Suprapubic skin (tissue), 4 donors: Measurements from ENCODE around the gene NME7. TPM values are rescaled to one million over a fixed set of nuclear protein-coding genes. Genes with fewer than 3 reads are reported as not detected.
"Not testable (repeated sequence)": the region's sequence is repeated elsewhere in the genome, so short reads cannot be mapped to it uniquely, and the experiment has no call there.

Experiments
- DNase-seq, 2 donors: peaks; one replicate each; pipeline ENCODE4 v3.0.0-alpha.2; 2019; ENCODE audit warnings: low spot score in 2 of 2
- H3K27ac ChIP-seq: fragments of 200-600 bp; sonication (generic); one replicate; pipeline ENCODE4 v1.5.1; 2019
- H3K27me3 ChIP-seq: fragments of 200-600 bp; sonication (generic); one replicate; pipeline ENCODE4 v1.5.1; 2019
- H3K36me3 ChIP-seq: fragments of 200-600 bp; sonication (generic); one replicate; pipeline ENCODE4 v1.5.1; 2019
- H3K4me1 ChIP-seq: fragments of 200-600 bp; sonication (generic); one replicate; pipeline ENCODE4 v1.5.1; 2019
- H3K4me3 ChIP-seq: fragments of 200-600 bp; sonication (generic); one replicate; pipeline ENCODE4 v1.5.1; 2019; ENCODE audit warnings: mild to moderate bottlenecking
- H3K9me3 ChIP-seq: fragments of 200-600 bp; sonication (generic); one replicate; pipeline ENCODE4 v1.5.1; 2019
- EP300 ChIP-seq: sonication (generic); formaldehyde crosslinking; IDR thresholded peaks from one replicate; pipeline ENCODE4 v1.6.1; 2017; ENCODE audit warnings: antibody characterized with exemption
- POLR2A ChIP-seq, 2 donors: fragments of 450-650 bp; IDR thresholded peaks; one replicate each; pipeline ENCODE4 v1.6.1; 2017; ENCODE audit warnings: antibody characterized with exemption in 2 of 2, mild to moderate bottlenecking in 2 of 2, moderate library complexity in 2 of 2
- POLR2AphosphoS5 ChIP-seq, 3 donors: sonication (generic); formaldehyde crosslinking; IDR thresholded peaks; one replicate each; pipeline ENCODE4 v1.6.1; 2017; ENCODE audit warnings: antibody characterized with exemption in 3 of 3
- WGBS: methylation state at CpG from one replicate; pipeline ENCODE4 v1.1.5; 2018; 5-methylcytosine and 5-hydroxymethylcytosine counted together
- total RNA-seq, 4 donors: library from RNA; depleted of rRNA; stranded (reverse); fragments of >200 nt; gene quantifications; one replicate each; pipeline ENCODE4 v1.1.0, GENCODE V29; 2016
- TF ChIP-seq, protein P1 (sequence below), 2 donors: fragments of 200-600 bp in 1 of 2; fragments of 450-650 bp in 1 of 2; sonication (generic) in 1 of 2; IDR thresholded peaks; one replicate each; pipeline ENCODE4 v1.5.1; 2016 to 2019; ENCODE audit warnings: antibody characterized with exemption in 2 of 2, mild to moderate bottlenecking in 1 of 2, moderate library complexity in 1 of 2

The NME7 gene
- total RNA-seq, 4 donors from 2014 or later = 9.5 to 13.9 (median 11.7) TPM

DNA sequence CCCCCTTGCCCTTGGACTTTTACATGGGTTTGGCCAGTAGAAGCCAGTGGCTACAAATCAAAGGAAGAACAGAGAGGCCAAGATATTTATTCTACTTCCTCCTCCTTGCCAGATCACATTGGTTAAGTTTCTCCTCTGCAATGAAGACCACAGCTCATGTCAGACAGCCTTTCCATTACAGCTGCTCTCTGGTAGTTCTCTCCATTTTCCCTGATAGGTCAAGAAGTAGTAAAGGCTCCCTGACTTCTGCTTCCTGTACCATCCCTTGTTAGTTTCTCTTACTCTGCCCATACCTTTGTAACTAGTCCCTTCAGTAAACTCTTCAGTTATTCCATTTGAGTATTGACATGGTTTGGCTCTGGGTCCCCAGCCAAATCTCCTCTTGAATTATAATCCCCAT is 27.8 kb downstream of the NME7 start:
- no peaks in the 10 kb centered on the region for H3K9me3 ChIP-seq
- H3K27me3 ChIP-seq = no peaks in the 10 kb centered on the region
- no peaks in the 10 kb centered on the region for H3K4me1 ChIP-seq
- TF ChIP-seq POLR2A (IDR thresholded peaks at IDR 0.05) (no peak), POLR2AphosphoS5 (IDR thresholded peaks at IDR 0.05) (no peak), EP300 (no peak)
- TF ChIP-seq, protein P1, sequence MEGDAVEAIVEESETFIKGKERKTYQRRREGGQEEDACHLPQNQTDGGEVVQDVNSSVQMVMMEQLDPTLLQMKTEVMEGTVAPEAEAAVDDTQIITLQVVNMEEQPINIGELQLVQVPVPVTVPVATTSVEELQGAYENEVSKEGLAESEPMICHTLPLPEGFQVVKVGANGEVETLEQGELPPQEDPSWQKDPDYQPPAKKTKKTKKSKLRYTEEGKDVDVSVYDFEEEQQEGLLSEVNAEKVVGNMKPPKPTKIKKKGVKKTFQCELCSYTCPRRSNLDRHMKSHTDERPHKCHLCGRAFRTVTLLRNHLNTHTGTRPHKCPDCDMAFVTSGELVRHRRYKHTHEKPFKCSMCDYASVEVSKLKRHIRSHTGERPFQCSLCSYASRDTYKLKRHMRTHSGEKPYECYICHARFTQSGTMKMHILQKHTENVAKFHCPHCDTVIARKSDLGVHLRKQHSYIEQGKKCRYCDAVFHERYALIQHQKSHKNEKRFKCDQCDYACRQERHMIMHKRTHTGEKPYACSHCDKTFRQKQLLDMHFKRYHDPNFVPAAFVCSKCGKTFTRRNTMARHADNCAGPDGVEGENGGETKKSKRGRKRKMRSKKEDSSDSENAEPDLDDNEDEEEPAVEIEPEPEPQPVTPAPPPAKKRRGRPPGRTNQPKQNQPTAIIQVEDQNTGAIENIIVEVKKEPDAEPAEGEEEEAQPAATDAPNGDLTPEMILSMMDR (IDR thresholded peaks at IDR 0.05) = no peak
- no peaks in the 10 kb centered on the region for H3K36me3 ChIP-seq
- no peak for DNase-seq
- no peak overlapping the region for H3K4me3 ChIP-seq
- no peak overlapping the region for H3K27ac ChIP-seq

DNA sequence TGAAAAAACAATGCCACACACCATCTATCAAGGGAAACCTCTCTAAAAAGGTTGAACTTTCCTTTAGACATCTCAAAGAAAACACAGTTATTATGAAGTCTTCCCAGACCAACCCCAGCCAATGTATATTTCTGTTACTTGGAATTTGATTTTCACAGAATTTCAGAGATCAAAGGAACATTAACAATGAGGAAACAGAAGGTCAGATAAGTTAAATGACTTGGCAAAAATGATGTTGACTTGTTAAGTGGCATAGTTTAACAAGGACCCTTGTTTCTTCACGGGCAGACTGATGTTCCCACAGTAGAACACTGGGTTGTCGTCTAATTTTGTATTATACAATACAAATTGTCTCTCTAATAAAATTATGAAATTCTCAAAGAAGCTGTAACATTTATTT is 29.0 kb downstream of the NME7 start:
- DNase-seq = no peak
- TF ChIP-seq POLR2AphosphoS5 (IDR thresholded peaks at IDR 0.05) (no peak), EP300 (no peak), POLR2A (IDR thresholded peaks at IDR 0.05) (no peak)
- TF ChIP-seq, protein P1 (IDR thresholded peaks at IDR 0.05) = no peak
- Histone ChIP-seq H3K4me1 (no peaks in the 10 kb centered on the region), H3K36me3 (no peaks in the 10 kb centered on the region), H3K9me3 (no peaks in the 10 kb centered on the region), H3K27ac (no peak overlapping the region), H3K27me3 (no peaks in the 10 kb centered on the region), H3K4me3 (no peak overlapping the region)
- WGBS = 73% methylated on average over 2 of the region's 2 CpGs

DNA sequence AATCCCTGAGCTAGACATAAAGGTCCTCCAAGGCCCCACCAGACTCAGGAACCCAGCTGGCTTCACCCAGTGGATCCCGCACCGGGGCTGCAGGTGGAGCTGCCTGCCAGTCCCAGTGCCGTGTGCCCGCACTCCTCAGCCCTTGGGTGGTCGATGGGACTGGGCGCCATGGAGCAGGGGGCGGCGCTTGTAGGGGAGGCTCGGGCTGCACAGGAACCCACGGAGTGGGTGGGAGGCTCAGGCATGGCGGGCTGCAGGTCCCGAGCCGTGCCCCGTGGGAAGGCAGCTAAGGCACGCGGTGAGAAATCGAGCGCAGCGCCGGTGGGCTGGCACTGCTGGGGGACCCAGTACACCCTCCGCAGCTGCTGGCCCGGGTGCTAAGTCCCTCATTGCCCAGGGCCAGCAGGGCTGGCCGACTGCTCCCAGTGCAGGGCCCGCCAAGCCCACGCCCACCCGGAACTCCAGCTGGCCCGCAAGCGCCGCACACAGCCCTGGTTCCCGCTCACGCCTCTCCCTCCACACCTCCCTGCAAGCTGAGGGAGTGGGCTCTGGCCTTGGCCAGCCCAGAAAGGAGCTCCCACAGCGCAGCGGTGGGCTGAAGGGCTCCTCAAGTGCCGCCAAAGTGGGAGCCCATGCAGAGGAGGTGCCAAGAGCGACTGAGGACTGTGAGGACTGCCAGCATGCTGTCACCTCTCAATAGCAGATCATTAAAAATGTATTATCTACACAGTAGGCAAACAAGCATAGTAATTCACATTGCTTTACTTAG is 30.5 kb downstream of the NME7 start:
- whole genome bisulfite sequencing = 96% methylated on average over 12 of the region's 35 CpGs

DNA sequence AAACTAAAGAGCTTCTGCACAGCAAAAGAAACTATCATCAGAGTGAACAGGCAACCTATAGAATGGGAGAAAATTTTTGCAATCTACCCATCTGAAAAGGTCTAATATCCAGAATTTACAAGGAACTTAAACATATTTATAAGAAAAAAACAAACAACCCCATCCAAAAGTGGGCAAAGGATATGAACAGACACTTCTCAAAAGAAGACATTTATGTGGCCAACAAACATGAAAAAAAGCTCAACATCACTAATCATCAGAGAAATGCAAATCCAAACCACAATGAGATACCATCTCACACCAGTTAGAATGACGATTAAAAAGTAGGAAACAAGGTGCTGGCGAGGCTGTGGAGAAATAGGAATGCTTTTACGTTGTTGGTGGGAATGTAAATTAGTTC is 32.9 kb downstream of the NME7 start:
- H3K27me3 ChIP-seq, H3K9me3 ChIP-seq, H3K27ac ChIP-seq, H3K36me3 ChIP-seq, H3K4me1 ChIP-seq, DNase-seq, H3K4me3 ChIP-seq: not testable (repeated sequence)
- WGBS = 85% methylated on average over 3 of the region's 3 CpGs

More for the DNA sequence above, 30.5 kb downstream of the NME7 start:
- DNase-seq, H3K36me3 ChIP-seq, H3K27ac ChIP-seq, H3K27me3 ChIP-seq, H3K4me1 ChIP-seq, H3K4me3 ChIP-seq, H3K9me3 ChIP-seq: not testable (repeated sequence)

DNA sequence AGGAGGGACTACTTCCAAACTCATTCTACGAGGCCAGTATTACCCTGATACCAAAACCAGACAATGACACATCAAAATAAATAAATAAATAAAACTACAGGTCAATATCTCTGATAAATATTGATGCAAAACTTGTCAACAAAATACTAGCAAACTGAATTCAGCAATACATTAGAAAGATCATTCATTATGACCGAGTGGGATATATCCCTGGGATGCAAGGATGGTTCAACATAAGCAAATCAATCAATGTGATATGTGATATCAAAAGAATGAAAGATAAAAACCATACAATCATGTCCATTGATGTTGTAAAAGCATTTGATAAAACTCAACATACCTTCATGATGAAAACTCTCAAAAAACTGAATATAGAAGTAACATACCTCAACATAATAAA is 36.7 kb downstream of the NME7 start:
- Histone ChIP-seq H3K9me3 (no peaks in the 10 kb centered on the region), H3K4me3 (no peak overlapping the region), H3K27me3 (no peaks in the 10 kb centered on the region), H3K36me3 (no peaks in the 10 kb centered on the region), H3K4me1 (no peaks in the 10 kb centered on the region), H3K27ac (no peak overlapping the region)
- TF ChIP-seq EP300 = no peak
- TF ChIP-seq, protein P1 (IDR thresholded peaks at IDR 0.05) = no peak
- TF ChIP-seq POLR2A (IDR thresholded peaks at IDR 0.05) = no peak
- TF ChIP-seq POLR2AphosphoS5 (IDR thresholded peaks at IDR 0.05) = no peak
- DNase-seq = no peak
- WGBS = 95% methylated on average over 2 of the region's 2 CpGs

DNA sequence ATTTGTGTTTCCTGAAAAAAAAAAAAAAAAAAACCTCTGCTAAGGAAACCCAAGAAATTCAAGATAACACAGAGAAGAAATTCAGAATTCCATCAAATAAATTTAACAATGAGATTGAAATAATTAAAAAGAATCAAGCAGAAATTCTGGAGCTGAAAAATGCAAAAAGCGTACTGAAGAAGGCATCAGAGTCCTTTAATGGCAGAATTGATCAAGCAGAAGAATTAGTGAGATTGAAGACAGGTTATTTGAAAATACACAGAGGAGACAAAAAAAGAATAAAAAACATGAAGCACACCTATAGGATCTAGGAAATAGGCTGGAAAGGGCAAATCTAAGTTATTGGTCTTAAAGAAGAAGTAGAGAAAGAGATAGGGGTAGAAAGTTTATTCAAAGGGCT is 38.2 kb downstream of the NME7 start:
- Histone ChIP-seq H3K9me3 (no peaks in the 10 kb centered on the region), H3K4me1 (no peaks in the 10 kb centered on the region), H3K27ac (no peak overlapping the region), H3K4me3 (no peak overlapping the region), H3K36me3 (no peaks in the 10 kb centered on the region), H3K27me3 (no peaks in the 10 kb centered on the region)
- DNase-seq = no peak
- TF ChIP-seq, protein P1 (IDR thresholded peaks at IDR 0.05) = no peak
- TF ChIP-seq EP300 (no peak), POLR2AphosphoS5 (IDR thresholded peaks at IDR 0.05) (no peak), POLR2A (IDR thresholded peaks at IDR 0.05) (no peak)
- WGBS = 96% methylated on average over 1 of the region's 1 CpG
